Lower lobe of right lung (tissue), 2 donors: ENCODE data around the gene TPCN2. TPM values are rescaled to one million over a fixed set of nuclear protein-coding genes. Genes with fewer than 3 reads are reported as not detected.

Experiments used
- ATAC-seq, 2 donors: fragments of 200-7000 bp; cut with Tn5 transposase; one replicate each; pipeline ENCODE4 v1.9.1; 2020 to 2022; ENCODE audit warnings: mild to moderate bottlenecking in 2 of 2, moderate library complexity in 2 of 2
- DNase-seq: peaks from one replicate; pipeline ENCODE4 v3.0.0-alpha.2; 2020
- H3K27ac ChIP-seq: fragments of 200-600 bp; one replicate; pipeline ENCODE4 v1.8.0; 2022
- H3K27me3 ChIP-seq: fragments of 200-600 bp; one replicate; pipeline ENCODE4 v1.8.0; 2022; ENCODE audit warnings: low read depth
- H3K36me3 ChIP-seq: fragments of 200-600 bp; one replicate; pipeline ENCODE4 v1.8.0; 2022; ENCODE audit warnings: mild to moderate bottlenecking
- H3K4me1 ChIP-seq: fragments of 200-600 bp; one replicate; pipeline ENCODE4 v1.8.0; 2022
- H3K4me3 ChIP-seq: fragments of 200-600 bp; one replicate; pipeline ENCODE4 v1.8.0; 2022; ENCODE audit warnings: mild to moderate bottlenecking
- H3K9me3 ChIP-seq: fragments of 200-600 bp; one replicate; pipeline ENCODE4 v1.8.0; 2022
- CTCF ChIP-seq: fragments of 200-600 bp; IDR thresholded peaks from one replicate; pipeline ENCODE4 v1.8.0; 2022; ENCODE audit warnings: antibody characterized with exemption, mild to moderate bottlenecking
- intact Hi-C: fragments of 100-400 bp; cut with DNase I; formaldehyde crosslinking; loops from one replicate; pipeline ENCODE4 v1.11.0; 2022
- total RNA-seq: library from RNA; stranded (reverse); fragmentation: NEBNext Ultra II Directional; extraction: Animal tissue kit (Norgen Biotek cat#: 25700); gene quantifications from one replicate; pipeline ENCODE4 v1.2.1, GENCODE V29; 2021
- donor health status: DM: no; HTN: yes; CAD: no; lungs with severe emphysema.

TPCN2 gene
- total RNA-seq, 1 donor from 2014 or later, result 18.2 TPM

DNA sequence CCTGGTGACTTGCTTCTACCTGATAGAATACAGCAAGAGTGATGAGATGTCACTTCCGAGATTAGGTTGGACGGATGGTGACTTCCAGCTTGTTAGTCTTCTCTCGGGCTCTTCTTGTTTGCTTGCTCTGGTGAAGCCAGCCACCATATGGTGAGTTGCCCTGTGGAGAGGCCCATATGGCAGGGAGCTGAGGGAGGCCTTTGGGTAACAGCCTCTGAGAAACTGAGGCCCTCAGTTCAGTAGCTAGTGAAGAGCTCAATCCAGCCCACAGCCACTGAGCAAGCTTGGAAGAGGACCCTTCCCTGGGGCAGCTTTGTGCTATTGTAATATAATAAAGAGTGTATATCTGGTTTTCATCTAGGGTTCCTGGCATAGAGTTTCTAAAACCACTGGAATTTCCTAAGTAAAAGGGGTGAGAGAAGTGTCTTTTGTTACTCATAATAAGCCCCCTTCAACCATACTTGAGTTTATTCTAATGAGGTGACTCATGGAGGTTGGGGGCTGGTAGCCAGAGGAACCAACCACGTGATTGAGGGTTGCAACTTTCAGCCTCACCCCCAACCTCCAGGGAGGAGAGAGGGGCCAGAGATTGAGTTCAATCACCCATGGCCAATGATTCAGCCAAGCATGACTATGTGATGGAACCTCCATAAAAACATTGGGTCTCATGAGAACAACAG lies 8.0 kb upstream of the TPCN2 start:
- Histone ChIP-seq H3K4me3 (no peak overlapping the region), H3K27ac (no peak overlapping the region), H3K27me3 (no peaks in the 10 kb centered on the region), H3K9me3 (no peaks in the 10 kb centered on the region), H3K4me1 (peaks cover 6% of the 10 kb centered on the region), H3K36me3 (no peaks in the 10 kb centered on the region)
- intact Hi-C loops, result no loop called here
- ATAC-seq (no peak), DNase-seq (no peak)
- no peak for TF ChIP-seq CTCF

GRCh38 chr11:69041516-69041915 lies 7.2 kb upstream of the TPCN2 start:
- DNase-seq (no peak), ATAC-seq (no peak)
- Histone ChIP-seq H3K27me3 (no peaks in the 10 kb centered on the region), H3K4me1 (peaks cover 6% of the 10 kb centered on the region), H3K9me3 (no peaks in the 10 kb centered on the region), H3K4me3 (no peak overlapping the region), H3K27ac (no peak overlapping the region), H3K36me3 (no peaks in the 10 kb centered on the region)
- TF ChIP-seq CTCF, result no peak
- intact Hi-C loops, result no loop called here

DNA sequence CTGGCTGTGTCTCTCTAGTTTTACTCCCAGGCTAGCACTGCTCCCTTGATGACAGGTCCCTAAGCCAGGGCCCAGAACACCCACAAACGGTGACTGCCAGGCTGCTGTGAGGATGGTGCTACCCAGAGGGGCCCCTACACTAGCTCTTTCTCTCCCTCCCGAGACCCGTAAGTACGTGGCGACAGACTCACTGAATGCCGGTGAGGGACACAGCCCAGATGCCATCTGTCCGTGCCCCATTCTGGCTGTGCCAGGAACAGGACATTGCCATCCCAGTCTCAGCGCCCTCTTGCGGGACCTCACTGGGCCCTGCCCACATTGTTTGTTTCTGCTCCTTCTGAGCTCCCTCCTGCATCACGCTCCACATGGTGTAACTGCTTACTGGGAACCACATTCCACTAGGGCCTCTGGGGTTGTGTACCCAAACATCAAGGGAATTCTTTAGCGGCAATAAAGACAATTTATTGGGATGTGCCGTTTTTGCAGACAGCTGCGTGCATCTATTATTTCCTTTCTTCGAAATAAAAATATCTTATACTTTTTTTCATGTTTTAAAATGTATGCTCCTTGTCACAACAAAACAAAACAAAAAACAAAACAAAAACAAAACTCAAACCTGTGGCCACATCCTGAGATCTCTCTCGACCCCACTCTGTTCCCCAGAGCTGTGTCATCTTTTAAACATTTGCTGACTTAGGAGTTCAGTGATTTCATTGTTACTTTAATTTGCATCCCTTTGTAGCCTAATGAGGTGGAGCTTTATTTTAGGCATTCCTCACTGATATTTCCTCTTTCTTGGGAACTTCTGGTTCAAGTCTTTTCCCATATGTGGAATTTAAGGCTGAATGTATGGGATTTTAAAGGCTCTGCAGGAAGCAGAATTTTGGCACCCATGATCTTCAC lies 4.4 kb upstream of the TPCN2 start:
- DNase-seq, result peak; percentile 78
- intact Hi-C loops, result no loop called here
- no peaks in the 10 kb centered on the region for H3K36me3 ChIP-seq
- ATAC-seq, result peak; percentile 57 to 68
- no peaks in the 10 kb centered on the region for H3K9me3 ChIP-seq
- TF ChIP-seq CTCF, result peak; percentile 56
- H3K27me3 ChIP-seq, result no peaks in the 10 kb centered on the region
- H3K4me1 ChIP-seq, result peaks cover 15% of the 10 kb centered on the region
- no peak overlapping the region for H3K27ac ChIP-seq
- no peak overlapping the region for H3K4me3 ChIP-seq

DNA sequence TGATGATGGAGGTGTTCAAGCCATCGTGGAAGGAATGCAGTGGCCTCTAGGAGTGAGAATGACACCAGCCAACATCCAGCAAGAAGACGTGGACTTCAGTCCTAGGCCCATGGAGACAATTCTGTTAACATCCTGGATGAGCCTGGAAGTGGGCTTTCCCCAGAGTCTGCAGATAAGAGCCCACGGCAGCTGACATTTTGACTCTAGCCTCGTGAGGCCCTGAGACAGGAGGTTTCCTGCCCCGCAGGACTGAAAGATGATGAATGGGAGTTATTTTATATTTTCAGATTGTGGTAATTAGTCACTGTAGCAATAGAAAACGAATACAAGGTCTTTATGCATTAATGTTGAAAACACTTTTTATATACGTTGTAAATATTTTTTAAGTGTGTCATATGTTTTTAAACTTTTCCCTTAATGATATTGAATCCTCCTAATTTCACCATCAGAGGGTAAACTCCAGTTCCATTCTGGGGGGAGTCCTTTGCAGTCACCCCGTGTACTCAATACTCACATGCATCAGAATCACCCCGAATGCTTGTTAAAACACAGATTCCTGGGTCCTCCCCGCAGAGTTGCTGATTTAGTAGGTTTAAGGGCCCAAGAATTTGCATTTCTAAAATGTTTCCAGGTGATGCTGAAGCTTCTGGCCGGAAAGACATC lies 570 bp upstream of the TPCN2 start:
- DNase-seq, result no peak
- intact Hi-C loops, result no loop called here
- H3K4me3 ChIP-seq, result peak overlapping the region; percentile 95
- H3K27me3 ChIP-seq, result no peaks in the 10 kb centered on the region
- peak in 1 of 2 donors; percentile 1 for ATAC-seq
- no peaks in the 10 kb centered on the region for H3K36me3 ChIP-seq
- H3K27ac ChIP-seq, result peak overlapping the region; percentile 97
- no peaks in the 10 kb centered on the region for H3K9me3 ChIP-seq
- peaks cover 35% of the 10 kb centered on the region for H3K4me1 ChIP-seq
- no peak for TF ChIP-seq CTCF

GRCh38 chr11:69049490-69049867 lies 747 bp downstream of the TPCN2 start:
- H3K4me1 ChIP-seq, result peaks cover 30% of the 10 kb centered on the region
- ATAC-seq (peak; percentile 52 to 64), DNase-seq (peak; percentile 74)
- no peaks in the 10 kb centered on the region for H3K27me3 ChIP-seq
- H3K4me3 ChIP-seq, result peak overlapping the region; percentile 95
- peaks cover 4% of the 10 kb centered on the region for H3K36me3 ChIP-seq
- H3K9me3 ChIP-seq, result no peaks in the 10 kb centered on the region
- intact Hi-C loops, result no loop called here
- TF ChIP-seq CTCF, result no peak
- H3K27ac ChIP-seq, result peak overlapping the region; percentile 97
